Nephron progenitor cell (in vitro differentiated cells): ENCODE data around the gene SLC38A11.

ENCODE experiments used
- DNase-seq: peaks from one replicate; pipeline ENCODE4 v3.0.0; 2021
- H3K27ac Mint-ChIP-seq: 2 replicates; pipeline ENCODE4 v1.8.0; 2021; ENCODE audit warnings: mild to moderate bottlenecking, moderate library complexity, mixed read lengths
- H3K27me3 Mint-ChIP-seq: 2 replicates; pipeline ENCODE4 v1.8.0; 2021; ENCODE audit warnings: mild to moderate bottlenecking, low read depth, mixed read lengths; ENCODE audit not compliant: poor library complexity
- H3K36me3 Mint-ChIP-seq: 2 replicates; pipeline ENCODE4 v1.8.0; 2021; ENCODE audit warnings: low read depth, mixed read lengths
- H3K4me1 Mint-ChIP-seq: 2 replicates; pipeline ENCODE4 v1.8.0; 2021; ENCODE audit warnings: mixed read lengths
- H3K4me3 Mint-ChIP-seq: 2 replicates; pipeline ENCODE4 v1.8.0; 2021; ENCODE audit warnings: mild to moderate bottlenecking, moderate library complexity, mixed read lengths
- H3K9me3 Mint-ChIP-seq: 2 replicates; pipeline ENCODE4 v1.8.0; 2021; ENCODE audit warnings: mild to moderate bottlenecking, moderate library complexity, mixed read lengths
- TF ChIP-seq, protein P1 (sequence below): fragments of 200-600 bp; sonication (generic); IDR thresholded peaks from 2 replicates; pipeline ENCODE4 v1.5.0; 2021; ENCODE audit warnings: antibody characterized with exemption

Gene SLC38A11

DNA sequence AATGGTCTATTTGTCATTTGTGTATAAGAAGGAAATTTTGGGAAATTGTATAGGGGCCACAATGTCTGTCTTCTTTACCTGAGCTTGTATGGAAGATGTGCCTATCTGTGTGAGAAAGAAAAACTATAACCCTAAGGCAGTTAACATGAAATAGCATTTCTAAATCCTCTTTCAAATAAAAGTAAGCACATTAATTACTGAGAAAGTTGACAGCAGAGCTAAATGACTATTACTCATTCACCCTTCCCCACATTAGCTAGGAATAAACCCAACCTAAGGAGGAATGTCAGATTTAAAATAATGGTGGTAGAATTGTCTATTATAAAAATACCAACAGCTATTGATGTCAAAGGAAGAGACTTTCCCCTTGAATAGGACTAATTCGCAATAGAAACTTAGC, 56.2 kb downstream of the SLC38A11 start:
- TF ChIP-seq, protein P1, sequence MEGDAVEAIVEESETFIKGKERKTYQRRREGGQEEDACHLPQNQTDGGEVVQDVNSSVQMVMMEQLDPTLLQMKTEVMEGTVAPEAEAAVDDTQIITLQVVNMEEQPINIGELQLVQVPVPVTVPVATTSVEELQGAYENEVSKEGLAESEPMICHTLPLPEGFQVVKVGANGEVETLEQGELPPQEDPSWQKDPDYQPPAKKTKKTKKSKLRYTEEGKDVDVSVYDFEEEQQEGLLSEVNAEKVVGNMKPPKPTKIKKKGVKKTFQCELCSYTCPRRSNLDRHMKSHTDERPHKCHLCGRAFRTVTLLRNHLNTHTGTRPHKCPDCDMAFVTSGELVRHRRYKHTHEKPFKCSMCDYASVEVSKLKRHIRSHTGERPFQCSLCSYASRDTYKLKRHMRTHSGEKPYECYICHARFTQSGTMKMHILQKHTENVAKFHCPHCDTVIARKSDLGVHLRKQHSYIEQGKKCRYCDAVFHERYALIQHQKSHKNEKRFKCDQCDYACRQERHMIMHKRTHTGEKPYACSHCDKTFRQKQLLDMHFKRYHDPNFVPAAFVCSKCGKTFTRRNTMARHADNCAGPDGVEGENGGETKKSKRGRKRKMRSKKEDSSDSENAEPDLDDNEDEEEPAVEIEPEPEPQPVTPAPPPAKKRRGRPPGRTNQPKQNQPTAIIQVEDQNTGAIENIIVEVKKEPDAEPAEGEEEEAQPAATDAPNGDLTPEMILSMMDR = no peak
- H3K27ac Mint-ChIP-seq = no peak overlapping the region
- H3K36me3 Mint-ChIP-seq = no peaks in the 10 kb centered on the region
- no peaks in the 10 kb centered on the region for H3K9me3 Mint-ChIP-seq
- H3K4me3 Mint-ChIP-seq = no peak overlapping the region
- H3K27me3 Mint-ChIP-seq = peaks cover 4% of the 10 kb centered on the region
- H3K4me1 Mint-ChIP-seq = no peaks in the 10 kb centered on the region
- DNase-seq = no peak

DNA sequence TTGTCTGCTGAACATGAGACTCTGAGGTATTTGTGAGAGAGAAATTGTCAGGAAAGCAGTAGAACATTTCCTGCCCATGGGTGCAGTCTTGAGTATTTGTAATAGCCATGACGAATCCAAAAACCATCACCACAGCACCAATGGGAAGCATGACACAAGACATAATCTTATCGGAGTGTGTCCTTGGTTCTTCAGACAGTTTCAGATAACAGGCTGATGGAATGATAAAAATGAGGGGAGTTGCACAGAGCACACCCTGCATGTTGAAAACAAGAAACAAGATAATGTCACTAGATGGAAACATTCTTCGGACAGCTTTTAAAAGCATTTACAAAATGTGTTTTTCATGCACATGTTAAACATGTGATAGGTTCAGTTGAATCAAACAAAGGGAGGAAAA, 56.9 kb downstream of the SLC38A11 start:
- Mint-ChIP-seq H3K4me3 (no peak overlapping the region), H3K36me3 (no peaks in the 10 kb centered on the region), H3K4me1 (no peaks in the 10 kb centered on the region), H3K27me3 (peaks cover 4% of the 10 kb centered on the region), H3K9me3 (no peaks in the 10 kb centered on the region), H3K27ac (no peak overlapping the region)
- no peak for DNase-seq
- TF ChIP-seq, protein P1 = no peak

DNA sequence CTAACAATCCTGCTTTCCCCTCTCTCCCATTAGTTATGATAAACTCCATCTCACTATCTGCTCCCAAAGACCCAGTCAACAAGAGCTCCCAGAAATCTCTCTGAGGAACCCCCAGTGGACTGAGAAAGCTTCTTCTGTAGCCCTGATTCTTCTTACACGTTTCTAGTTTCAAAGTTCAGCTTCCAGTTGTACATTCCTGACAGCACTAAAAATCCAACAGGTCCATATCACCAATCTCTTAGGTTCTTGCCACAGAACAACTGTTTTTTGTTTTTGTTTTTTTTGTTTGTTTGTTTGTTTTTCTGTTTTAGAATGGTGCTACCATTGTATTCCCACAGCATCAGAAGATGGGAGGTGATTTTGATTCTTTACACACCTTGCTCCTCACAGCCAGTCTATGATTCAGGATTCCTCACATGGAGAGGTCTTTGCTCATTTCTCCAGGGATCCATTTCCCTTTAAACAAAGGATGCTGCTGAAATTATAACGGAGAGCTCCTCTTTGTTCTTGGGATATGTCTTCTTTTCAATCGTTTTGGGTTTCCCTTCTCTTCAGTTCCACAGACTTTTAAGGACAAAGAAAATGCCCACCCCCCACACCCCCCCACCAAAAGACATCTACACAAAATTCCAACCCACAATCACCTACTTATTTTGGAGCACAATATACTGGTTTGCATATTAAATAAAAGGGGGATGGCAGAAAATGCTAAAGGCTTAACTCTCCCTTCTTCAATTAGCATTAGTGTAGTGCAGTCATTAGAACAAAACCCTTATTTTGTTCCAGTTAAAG, 57.7 kb downstream of the SLC38A11 start:
- no peaks in the 10 kb centered on the region for H3K9me3 Mint-ChIP-seq
- no peaks in the 10 kb centered on the region for H3K36me3 Mint-ChIP-seq
- H3K27me3 Mint-ChIP-seq = peaks cover 4% of the 10 kb centered on the region
- no peak overlapping the region for H3K27ac Mint-ChIP-seq
- no peak for DNase-seq
- H3K4me1 Mint-ChIP-seq = no peaks in the 10 kb centered on the region
- TF ChIP-seq, protein P1 = no peak
- no peak overlapping the region for H3K4me3 Mint-ChIP-seq

DNA sequence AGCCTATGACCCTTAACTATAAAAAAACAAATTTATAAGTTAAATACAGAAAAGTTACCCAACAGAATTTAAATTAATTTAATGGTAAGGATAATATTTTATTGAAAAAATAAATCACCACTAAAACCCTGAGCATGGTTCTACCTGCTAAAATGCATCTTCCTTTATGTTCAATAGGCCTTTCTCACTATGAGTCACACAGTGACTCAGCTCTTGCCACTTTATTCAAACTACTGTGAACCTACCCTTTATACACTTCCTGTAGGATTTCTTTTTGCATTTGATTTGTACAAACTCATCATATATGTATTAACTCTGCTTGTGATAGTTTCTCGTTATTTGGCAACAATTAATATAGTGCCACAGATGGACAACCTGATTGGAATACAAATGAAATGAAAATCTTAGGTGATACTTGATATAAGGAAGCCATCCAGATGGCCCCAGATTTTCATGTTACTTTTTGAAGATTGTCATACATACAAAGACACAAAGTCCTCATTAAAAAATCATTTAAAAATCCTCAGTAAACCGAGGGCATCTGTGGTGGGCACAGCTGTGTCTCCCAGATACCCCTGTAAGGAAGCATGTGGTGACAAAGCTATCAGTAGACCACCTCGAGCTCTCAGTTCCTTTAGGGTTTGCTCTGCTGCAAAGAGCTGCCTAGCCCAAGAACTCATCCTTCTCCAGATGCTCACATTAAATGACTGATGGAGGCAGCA, 58.5 kb downstream of the SLC38A11 start:
- no peaks in the 10 kb centered on the region for H3K36me3 Mint-ChIP-seq
- TF ChIP-seq, protein P1 = no peak
- no peak overlapping the region for H3K4me3 Mint-ChIP-seq
- H3K27ac Mint-ChIP-seq = no peak overlapping the region
- no peak for DNase-seq
- no peaks in the 10 kb centered on the region for H3K4me1 Mint-ChIP-seq
- H3K27me3 Mint-ChIP-seq = peaks cover 4% of the 10 kb centered on the region
- no peaks in the 10 kb centered on the region for H3K9me3 Mint-ChIP-seq

DNA sequence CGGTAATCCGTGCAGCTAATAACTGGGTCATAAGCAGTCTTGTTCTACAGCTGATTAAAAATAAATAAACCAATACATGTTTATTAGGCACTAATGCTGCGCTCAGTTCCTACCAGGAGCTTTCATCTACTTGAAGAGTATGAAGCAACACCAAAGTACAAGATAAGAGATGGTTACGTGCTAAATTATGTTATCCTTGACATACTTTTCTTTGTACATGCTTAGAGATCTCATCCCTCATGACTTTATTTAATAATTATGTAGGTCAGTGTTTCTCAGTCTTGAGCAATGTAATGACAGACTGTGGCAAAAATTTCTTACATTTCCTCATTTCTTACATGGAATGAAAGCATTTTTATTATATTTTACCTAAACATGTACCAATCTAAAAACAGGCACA, 59.1 kb downstream of the SLC38A11 start:
- TF ChIP-seq, protein P1 = no peak
- H3K27me3 Mint-ChIP-seq = peaks cover 4% of the 10 kb centered on the region
- no peak overlapping the region for H3K27ac Mint-ChIP-seq
- no peaks in the 10 kb centered on the region for H3K9me3 Mint-ChIP-seq
- no peaks in the 10 kb centered on the region for H3K36me3 Mint-ChIP-seq
- H3K4me3 Mint-ChIP-seq = no peak overlapping the region
- DNase-seq = no peak
- no peaks in the 10 kb centered on the region for H3K4me1 Mint-ChIP-seq

DNA sequence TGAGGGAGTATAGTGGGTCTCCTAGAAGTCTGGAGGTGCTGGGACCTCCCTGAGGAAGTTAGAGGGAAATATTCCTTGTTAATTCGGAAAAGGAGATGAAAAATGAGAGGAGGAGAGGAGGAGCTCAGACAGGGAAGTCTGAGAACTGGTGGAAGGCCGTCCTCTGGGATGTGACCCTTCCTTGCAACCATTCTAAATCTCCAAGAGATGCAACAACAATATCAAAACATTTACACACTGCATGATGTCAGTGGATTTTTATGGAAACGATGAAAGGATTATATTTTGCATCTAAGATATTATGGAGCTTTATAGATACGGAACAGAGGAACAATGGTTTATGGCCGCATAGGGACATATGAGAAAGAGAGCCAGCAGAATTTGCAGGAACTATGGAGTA, 63.9 kb downstream of the SLC38A11 start:
- H3K4me3 Mint-ChIP-seq = no peak overlapping the region
- peaks cover 4% of the 10 kb centered on the region for H3K27me3 Mint-ChIP-seq
- H3K36me3 Mint-ChIP-seq = no peaks in the 10 kb centered on the region
- TF ChIP-seq, protein P1 = no peak
- H3K27ac Mint-ChIP-seq = peak overlapping the region; percentile 26
- no peaks in the 10 kb centered on the region for H3K4me1 Mint-ChIP-seq
- no peak for DNase-seq
- H3K9me3 Mint-ChIP-seq = no peaks in the 10 kb centered on the region
